Measurements from ENCODE around the gene TFDP2. TPM values are rescaled to one million over a fixed set of nuclear protein-coding genes. Genes with fewer than 3 reads are reported as not detected.

The TFDP2 gene
- total RNA-seq, 3 donors from 2014 or later (not counting 1 experiment from before 2014, with no cell fraction given) = 134 to 154 (median 142) TPM

GRCh38 chr3:142165194-142165593 is 15.8 kb upstream of the TFDP2 start:
- TF ChIP-seq, protein P1, sequence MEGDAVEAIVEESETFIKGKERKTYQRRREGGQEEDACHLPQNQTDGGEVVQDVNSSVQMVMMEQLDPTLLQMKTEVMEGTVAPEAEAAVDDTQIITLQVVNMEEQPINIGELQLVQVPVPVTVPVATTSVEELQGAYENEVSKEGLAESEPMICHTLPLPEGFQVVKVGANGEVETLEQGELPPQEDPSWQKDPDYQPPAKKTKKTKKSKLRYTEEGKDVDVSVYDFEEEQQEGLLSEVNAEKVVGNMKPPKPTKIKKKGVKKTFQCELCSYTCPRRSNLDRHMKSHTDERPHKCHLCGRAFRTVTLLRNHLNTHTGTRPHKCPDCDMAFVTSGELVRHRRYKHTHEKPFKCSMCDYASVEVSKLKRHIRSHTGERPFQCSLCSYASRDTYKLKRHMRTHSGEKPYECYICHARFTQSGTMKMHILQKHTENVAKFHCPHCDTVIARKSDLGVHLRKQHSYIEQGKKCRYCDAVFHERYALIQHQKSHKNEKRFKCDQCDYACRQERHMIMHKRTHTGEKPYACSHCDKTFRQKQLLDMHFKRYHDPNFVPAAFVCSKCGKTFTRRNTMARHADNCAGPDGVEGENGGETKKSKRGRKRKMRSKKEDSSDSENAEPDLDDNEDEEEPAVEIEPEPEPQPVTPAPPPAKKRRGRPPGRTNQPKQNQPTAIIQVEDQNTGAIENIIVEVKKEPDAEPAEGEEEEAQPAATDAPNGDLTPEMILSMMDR (IDR thresholded peaks at IDR 0.05) = no peak
- WGBS (ENCODE audit: insufficient coverage) = 100% methylated on average over 1 of the region's 3 CpGs
- H3K36me3 Mint-ChIP-seq = peaks cover 29% of the 10 kb centered on the region
- Histone ChIP-seq H3K4me1 (ENCODE audit: control insufficient read depth, insufficient read depth, low read length) (no peaks in the 10 kb centered on the region), H3K27me3 (ENCODE audit: control insufficient read depth, insufficient read depth, low read length) (no peaks in the 10 kb centered on the region), H3K9me3 (ENCODE audit: control insufficient read depth, insufficient read depth, low read length) (no peaks in the 10 kb centered on the region), H3K4me3 (ENCODE audit: low read length) (no peak overlapping the region), H3K36me3 (ENCODE audit: control insufficient read depth, insufficient read depth, low read length) (peaks cover 39% of the 10 kb centered on the region), H3K27ac (ENCODE audit: low read length) (no peak overlapping the region)
- peak overlapping the region in 1 of 2 donors; percentile 3 for H3K27ac Mint-ChIP-seq
- no peak for ATAC-seq
- intact Hi-C loops (cut with micrococcal nuclease) = no loop called here
- no peak overlapping the region for H3K4me3 Mint-ChIP-seq
- no peaks in the 10 kb centered on the region for H3K9me3 Mint-ChIP-seq
- H3K27me3 Mint-ChIP-seq (ENCODE audit: low read depth in 2 of 2) = no peaks in the 10 kb centered on the region
- H3K4me1 Mint-ChIP-seq = peaks cover 12 to 14% of the 10 kb centered on the region in 2 donors
- DNase-seq = no peak

GRCh38 chr3:142159083-142159740 is 9.9 kb upstream of the TFDP2 start:
- DNase-seq (no peak), ATAC-seq (no peak)
- Histone ChIP-seq H3K27me3 (ENCODE audit: control insufficient read depth, insufficient read depth, low read length) (no peaks in the 10 kb centered on the region), H3K9me3 (ENCODE audit: control insufficient read depth, insufficient read depth, low read length) (no peaks in the 10 kb centered on the region), H3K36me3 (ENCODE audit: control insufficient read depth, insufficient read depth, low read length) (peaks cover 8% of the 10 kb centered on the region), H3K27ac (ENCODE audit: low read length) (no peak overlapping the region), H3K4me1 (ENCODE audit: control insufficient read depth, insufficient read depth, low read length) (no peaks in the 10 kb centered on the region), H3K4me3 (ENCODE audit: low read length) (no peak overlapping the region)
- intact Hi-C loops (cut with micrococcal nuclease) = no loop called here
- Mint-ChIP-seq H3K27ac (no peak overlapping the region), H3K9me3 (no peaks in the 10 kb centered on the region), H3K4me1 (peaks cover under 1 to 12% of the 10 kb centered on the region in 2 donors), H3K4me3 (no peak overlapping the region), H3K36me3 (peaks cover 9% of the 10 kb centered on the region), H3K27me3 (ENCODE audit: low read depth in 2 of 2) (no peaks in the 10 kb centered on the region)
- TF ChIP-seq, protein P1 (IDR thresholded peaks at IDR 0.05) = no peak
- WGBS (ENCODE audit: insufficient coverage) = 97% methylated on average over 2 of the region's 4 CpGs

GRCh38 chr3:142154186-142154585 is 4.8 kb upstream of the TFDP2 start:
- H3K4me3 Mint-ChIP-seq = no peak overlapping the region
- no peaks in the 10 kb centered on the region for H3K36me3 ChIP-seq (ENCODE audit: control insufficient read depth, insufficient read depth, low read length)
- 94% methylated on average over 3 of the region's 3 CpGs for WGBS (ENCODE audit: insufficient coverage)
- peaks cover 15 to 21% of the 10 kb centered on the region in 2 donors for H3K4me1 Mint-ChIP-seq
- no peaks in the 10 kb centered on the region for H3K27me3 Mint-ChIP-seq (ENCODE audit: low read depth in 2 of 2)
- ATAC-seq = no peak
- H3K9me3 Mint-ChIP-seq = no peaks in the 10 kb centered on the region
- no peak overlapping the region for H3K4me3 ChIP-seq (ENCODE audit: low read length)
- intact Hi-C loops (cut with micrococcal nuclease) = no loop called here
- H3K27ac Mint-ChIP-seq = peak overlapping the region; percentile 60 to 75
- TF ChIP-seq, protein P1 (IDR thresholded peaks at IDR 0.05) = no peak
- no peak for DNase-seq
- H3K9me3 ChIP-seq (ENCODE audit: control insufficient read depth, insufficient read depth, low read length) = no peaks in the 10 kb centered on the region
- H3K36me3 Mint-ChIP-seq = no peaks in the 10 kb centered on the region
- H3K27ac ChIP-seq (ENCODE audit: low read length) = no peak overlapping the region
- no peaks in the 10 kb centered on the region for H3K27me3 ChIP-seq (ENCODE audit: control insufficient read depth, insufficient read depth, low read length)
- H3K4me1 ChIP-seq (ENCODE audit: control insufficient read depth, insufficient read depth, low read length) = peaks cover 10% of the 10 kb centered on the region

GRCh38 chr3:142152384-142152783 is 3.0 kb upstream of the TFDP2 start:
- Mint-ChIP-seq H3K4me3 (peak overlapping the region; percentile 32), H3K36me3 (no peaks in the 10 kb centered on the region), H3K9me3 (no peaks in the 10 kb centered on the region), H3K4me1 (peaks cover 30 to 35% of the 10 kb centered on the region in 2 donors), H3K27me3 (ENCODE audit: low read depth in 2 of 2) (no peaks in the 10 kb centered on the region), H3K27ac (peak overlapping the region; percentile 50 to 52)
- H3K4me1 ChIP-seq (ENCODE audit: control insufficient read depth, insufficient read depth, low read length) = peaks cover 15% of the 10 kb centered on the region
- no peaks in the 10 kb centered on the region for H3K36me3 ChIP-seq (ENCODE audit: control insufficient read depth, insufficient read depth, low read length)
- H3K27me3 ChIP-seq (ENCODE audit: control insufficient read depth, insufficient read depth, low read length) = no peaks in the 10 kb centered on the region
- TF ChIP-seq, protein P1 (IDR thresholded peaks at IDR 0.05) = no peak
- no peak for ATAC-seq
- DNase-seq = peak in 1 of 2 donors; percentile 23
- H3K9me3 ChIP-seq (ENCODE audit: control insufficient read depth, insufficient read depth, low read length) = no peaks in the 10 kb centered on the region
- intact Hi-C loops (cut with micrococcal nuclease) = no loop called here
- no peak overlapping the region for H3K27ac ChIP-seq (ENCODE audit: low read length)
- no peak overlapping the region for H3K4me3 ChIP-seq (ENCODE audit: low read length)
- 48% methylated on average over 3 of the region's 3 CpGs for WGBS (ENCODE audit: insufficient coverage)
